Measurements from ENCODE around the gene HSD11B1. TPM values are rescaled to one million over a fixed set of nuclear protein-coding genes. Genes with fewer than 3 reads are reported as not detected.
"Not testable (repeated sequence)": the region's sequence is repeated elsewhere in the genome, so short reads cannot be mapped to it uniquely, and the experiment has no call there.

HSD11B1 gene
- total RNA-seq, 2 experiments from 2014 or later = 0.33 TPM; not detected in 1

DNA sequence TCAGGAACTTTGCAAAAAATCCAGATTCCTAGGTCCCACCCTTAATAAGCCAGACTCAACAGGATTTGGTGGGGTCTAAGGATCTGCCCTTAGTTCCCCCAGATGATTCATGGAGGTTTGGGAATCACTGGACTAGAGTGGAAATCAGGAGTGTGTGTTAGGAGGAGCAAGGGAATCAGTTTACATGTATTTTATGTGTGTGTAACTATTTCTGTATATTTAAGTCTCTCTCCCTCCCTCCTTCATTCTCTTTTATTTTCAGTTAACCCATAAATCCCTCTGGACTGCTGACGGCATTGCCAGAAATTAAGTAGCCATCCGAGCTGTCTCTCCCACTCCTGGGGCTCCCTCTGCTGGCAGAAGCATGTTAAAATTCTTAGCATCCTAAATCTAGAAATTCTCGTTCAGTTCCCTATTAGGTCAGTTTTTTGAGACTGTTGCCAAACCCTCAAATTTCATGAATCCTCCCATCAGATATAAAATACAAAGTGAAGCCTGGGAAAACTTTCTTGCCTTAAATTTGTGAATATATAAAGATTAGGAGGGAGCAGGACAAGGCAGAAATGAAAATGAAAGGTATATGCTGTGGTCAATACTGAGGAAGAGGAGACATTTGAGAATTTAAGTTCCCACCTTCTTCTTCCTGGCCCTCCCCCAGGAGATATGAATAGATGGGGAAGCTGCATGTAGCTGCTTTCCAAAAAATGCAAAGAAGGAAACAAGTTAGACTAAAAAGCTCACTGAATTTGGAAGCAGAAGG is 11.7 kb upstream of the HSD11B1 start:
- Mint-ChIP-seq H3K4me1 (ENCODE audit: low read depth) (peaks cover 35% of the 10 kb centered on the region), H3K9me3 (no peaks in the 10 kb centered on the region), H3K36me3 (ENCODE audit: low read depth) (no peaks in the 10 kb centered on the region), H3K27ac (no peak overlapping the region), H3K27me3 (no peaks in the 10 kb centered on the region), H3K4me3 (no peak overlapping the region)
- intact Hi-C loops (cut with DNase I, micrococcal nuclease) = loop anchor here (1.0 to 5.0 kb wide), 8 partner anchors 20 to 491 kb away; no protein-coding TSS in a partner anchor
- ATAC-seq (ENCODE audit: poor library complexity) = peak; percentile 54
- TF ChIP-seq, protein P1, sequence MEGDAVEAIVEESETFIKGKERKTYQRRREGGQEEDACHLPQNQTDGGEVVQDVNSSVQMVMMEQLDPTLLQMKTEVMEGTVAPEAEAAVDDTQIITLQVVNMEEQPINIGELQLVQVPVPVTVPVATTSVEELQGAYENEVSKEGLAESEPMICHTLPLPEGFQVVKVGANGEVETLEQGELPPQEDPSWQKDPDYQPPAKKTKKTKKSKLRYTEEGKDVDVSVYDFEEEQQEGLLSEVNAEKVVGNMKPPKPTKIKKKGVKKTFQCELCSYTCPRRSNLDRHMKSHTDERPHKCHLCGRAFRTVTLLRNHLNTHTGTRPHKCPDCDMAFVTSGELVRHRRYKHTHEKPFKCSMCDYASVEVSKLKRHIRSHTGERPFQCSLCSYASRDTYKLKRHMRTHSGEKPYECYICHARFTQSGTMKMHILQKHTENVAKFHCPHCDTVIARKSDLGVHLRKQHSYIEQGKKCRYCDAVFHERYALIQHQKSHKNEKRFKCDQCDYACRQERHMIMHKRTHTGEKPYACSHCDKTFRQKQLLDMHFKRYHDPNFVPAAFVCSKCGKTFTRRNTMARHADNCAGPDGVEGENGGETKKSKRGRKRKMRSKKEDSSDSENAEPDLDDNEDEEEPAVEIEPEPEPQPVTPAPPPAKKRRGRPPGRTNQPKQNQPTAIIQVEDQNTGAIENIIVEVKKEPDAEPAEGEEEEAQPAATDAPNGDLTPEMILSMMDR (IDR thresholded peaks at IDR 0.05) = peak; percentile 85
- Histone ChIP-seq H3K36me3 (ENCODE audit: insufficient read depth, low read length) (no peaks in the 10 kb centered on the region), H3K27ac (ENCODE audit: low read depth in 1 of 2, low read length in 2 of 2) (no peak overlapping the region), H3K4me1 (ENCODE audit: insufficient read depth, low read length) (peaks cover 9% of the 10 kb centered on the region), H3K9me3 (ENCODE audit: control insufficient read depth in 1 of 2, insufficient read depth in 1 of 2, low read length in 2 of 2) (no peaks in the 10 kb centered on the region), H3K27me3 (ENCODE audit: control insufficient read depth in 1 of 2, insufficient read depth in 2 of 2, low read length in 2 of 2) (no peaks in the 10 kb centered on the region), H3K4me3 (ENCODE audit: low read length) (no peak overlapping the region)
- POLR2A ChIA-PET = interaction anchor here (1.0 to 1.5 kb wide), 4 partner anchors 19 to 124 kb away, joined by 3 read pairs; no protein-coding TSS in a partner anchor
- CTCF ChIA-PET = interaction anchor here (0.5 to 1.7 kb wide), 5 partner anchors 16 to 1599 kb away, joined by 3 to 4 read pairs (median 3); partner anchors contain the start of gene IRF6
- DNase-seq = peak; percentile 45 to 84 (median 66)

DNA sequence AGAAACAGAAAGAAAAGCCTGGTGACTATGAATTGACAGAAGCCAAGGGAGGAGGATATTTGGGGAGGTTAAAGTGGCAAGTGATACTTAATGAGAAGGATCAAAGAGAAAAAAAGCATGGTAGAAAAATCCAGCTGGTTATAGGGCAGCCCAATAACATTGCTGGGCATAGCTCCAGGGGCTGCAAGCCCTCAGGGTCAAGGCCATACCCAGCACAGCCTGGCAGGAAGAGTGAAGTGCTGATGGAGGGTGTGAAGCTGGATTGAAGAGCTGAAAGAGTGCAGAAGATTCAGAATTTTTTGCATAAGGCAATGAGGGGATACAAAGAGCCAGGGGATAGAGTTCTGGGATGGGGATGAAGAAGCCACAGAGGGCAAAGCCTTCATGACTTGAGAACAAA is 8.0 kb upstream of the HSD11B1 start:
- TF ChIP-seq, protein P1 (IDR thresholded peaks at IDR 0.05) = no peak
- CTCF ChIA-PET = no interaction called here
- no peak overlapping the region for H3K27ac Mint-ChIP-seq
- Histone ChIP-seq H3K27me3 (ENCODE audit: control insufficient read depth in 1 of 2, insufficient read depth in 2 of 2, low read length in 2 of 2) (no peaks in the 10 kb centered on the region), H3K9me3 (ENCODE audit: control insufficient read depth in 1 of 2, insufficient read depth in 1 of 2, low read length in 2 of 2) (no peaks in the 10 kb centered on the region), H3K36me3 (ENCODE audit: insufficient read depth, low read length) (no peaks in the 10 kb centered on the region), H3K27ac (ENCODE audit: low read depth in 1 of 2, low read length in 2 of 2) (no peak overlapping the region), H3K4me1 (ENCODE audit: insufficient read depth, low read length) (peaks cover 5% of the 10 kb centered on the region), H3K4me3 (ENCODE audit: low read length) (no peak overlapping the region)
- no peak for DNase-seq
- POLR2A ChIA-PET = no interaction called here
- ATAC-seq (ENCODE audit: poor library complexity) = no peak
- H3K27me3 Mint-ChIP-seq = no peaks in the 10 kb centered on the region
- H3K36me3 Mint-ChIP-seq (ENCODE audit: low read depth) = no peaks in the 10 kb centered on the region
- no peaks in the 10 kb centered on the region for H3K9me3 Mint-ChIP-seq
- intact Hi-C loops (cut with DNase I, micrococcal nuclease) = no loop called here
- no peak overlapping the region for H3K4me3 Mint-ChIP-seq
- H3K4me1 Mint-ChIP-seq (ENCODE audit: low read depth) = peaks cover 14% of the 10 kb centered on the region

DNA sequence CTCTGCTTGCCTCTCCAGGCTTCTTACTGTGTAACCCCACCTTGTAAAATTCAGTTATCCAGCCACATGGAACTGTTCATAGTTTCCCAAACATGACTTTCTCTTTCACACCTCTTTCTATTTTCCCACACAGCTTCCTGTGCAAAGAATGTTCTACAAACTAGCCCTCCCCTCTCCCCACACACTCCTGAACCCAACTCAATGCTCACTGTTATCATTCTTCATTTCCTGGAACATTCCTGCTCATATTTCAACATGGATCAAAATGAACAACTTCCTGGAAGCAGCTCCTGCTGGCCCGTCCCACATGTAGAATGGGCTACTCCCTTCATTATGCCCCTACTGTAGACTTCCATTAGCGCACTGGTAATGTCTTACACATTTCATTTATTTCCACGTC is 7.5 kb upstream of the HSD11B1 start:
- Mint-ChIP-seq H3K27ac (no peak overlapping the region), H3K27me3 (no peaks in the 10 kb centered on the region), H3K4me1 (ENCODE audit: low read depth) (peaks cover 14% of the 10 kb centered on the region), H3K36me3 (ENCODE audit: low read depth) (no peaks in the 10 kb centered on the region), H3K4me3 (no peak overlapping the region), H3K9me3 (no peaks in the 10 kb centered on the region)
- no peaks in the 10 kb centered on the region for H3K27me3 ChIP-seq (ENCODE audit: control insufficient read depth in 1 of 2, insufficient read depth in 2 of 2, low read length in 2 of 2)
- ChIA-PET POLR2A (interaction anchor here (0.7 kb wide), 1 partner anchor 1557 kb away, joined by 3 read pairs; no protein-coding TSS in a partner anchor), CTCF (no interaction called here)
- TF ChIP-seq, protein P1 (IDR thresholded peaks at IDR 0.05) = no peak
- H3K9me3 ChIP-seq (ENCODE audit: control insufficient read depth in 1 of 2, insufficient read depth in 1 of 2, low read length in 2 of 2) = no peaks in the 10 kb centered on the region
- intact Hi-C loops (cut with DNase I, micrococcal nuclease) = no loop called here
- ATAC-seq (ENCODE audit: poor library complexity) = no peak
- no peaks in the 10 kb centered on the region for H3K36me3 ChIP-seq (ENCODE audit: insufficient read depth, low read length)
- peaks cover 5% of the 10 kb centered on the region for H3K4me1 ChIP-seq (ENCODE audit: insufficient read depth, low read length)
- no peak for DNase-seq
- no peak overlapping the region for H3K4me3 ChIP-seq (ENCODE audit: low read length)
- no peak overlapping the region for H3K27ac ChIP-seq (ENCODE audit: low read depth in 1 of 2, low read length in 2 of 2)

DNA sequence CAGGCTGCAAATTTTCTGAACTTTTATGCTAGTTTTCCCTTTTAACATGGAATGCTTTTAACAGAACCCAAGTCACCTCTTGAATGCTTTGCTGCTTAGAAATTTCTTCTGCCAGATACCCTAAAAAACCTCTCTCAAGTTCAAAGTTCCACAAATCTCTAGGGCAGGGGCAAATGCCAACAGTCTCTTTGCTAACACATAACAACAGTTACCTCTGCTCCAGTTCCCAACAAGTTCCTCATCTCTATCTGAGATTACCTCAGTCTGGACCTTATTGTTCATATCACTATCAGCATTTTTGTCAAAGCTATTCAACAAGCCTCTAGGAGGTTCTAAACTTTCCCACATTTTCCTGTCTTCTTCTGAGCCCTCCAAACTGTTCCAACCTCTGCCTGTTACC is 4.0 kb upstream of the HSD11B1 start:
- H3K27ac ChIP-seq (ENCODE audit: low read depth in 1 of 2, low read length in 2 of 2); H3K27ac Mint-ChIP-seq; H3K4me3 Mint-ChIP-seq; H3K27me3 Mint-ChIP-seq; H3K4me1 Mint-ChIP-seq (ENCODE audit: low read depth); POLR2A ChIA-PET; intact Hi-C loops (cut with DNase I, micrococcal nuclease); H3K9me3 ChIP-seq (ENCODE audit: control insufficient read depth in 1 of 2, insufficient read depth in 1 of 2, low read length in 2 of 2); ATAC-seq (ENCODE audit: poor library complexity); CTCF ChIA-PET; H3K27me3 ChIP-seq (ENCODE audit: control insufficient read depth in 1 of 2, insufficient read depth in 2 of 2, low read length in 2 of 2); DNase-seq; H3K4me1 ChIP-seq (ENCODE audit: insufficient read depth, low read length); H3K36me3 Mint-ChIP-seq (ENCODE audit: low read depth); H3K36me3 ChIP-seq (ENCODE audit: insufficient read depth, low read length); H3K9me3 Mint-ChIP-seq; H3K4me3 ChIP-seq (ENCODE audit: low read length): not testable (repeated sequence)

Measured in CD4-positive, alpha-beta T cell (primary cell).